ENCODE data around the gene CFAP251. TPM values are rescaled to one million over a fixed set of nuclear protein-coding genes. Genes with fewer than 3 reads are reported as not detected.
"Not testable (repeated sequence)": the region's sequence is repeated elsewhere in the genome, so short reads cannot be mapped to it uniquely, and the experiment has no call there.

Gene CFAP251
- 1 to 10 TPM; 2.3 to 4.4 (median 2.6) TPM for total RNA-seq

GRCh38 chr12:121917950-121918678 is at the start of gene CFAP251:
CFAP251 (plus strand) TSS chr12:121918592; CDS start chr12:121921306, 2,714 bp downstream.
- Histone ChIP-seq H3K4me1 (peaks cover 11% of the 10 kb centered on the region), H3K9me3 (no peaks in the 10 kb centered on the region), H3K27ac (no peak within 1 kb of the TSS), H3K36me3 (peaks cover 39% of the 10 kb centered on the region), H3K27me3 (no peaks in the 10 kb centered on the region), H3K4me3 (peak within 1 kb of the TSS; percentile 43)
- peak in 1 of 3 donors; percentile 86 for TF ChIP-seq POLR2AphosphoS5 (IDR thresholded peaks at IDR 0.05)
- TF ChIP-seq EP300 (IDR thresholded peaks at IDR 0.05) = no peak
- TF ChIP-seq CTCF (IDR thresholded peaks at IDR 0.05) = peak; percentile 72 to 92
- TF ChIP-seq POLR2A (IDR thresholded peaks at IDR 0.05) = no peak
- 16% methylated on average over 27 of the region's 41 CpGs for WGBS
- DNase-seq (ENCODE audit: low spot score in 2 of 2) = peak; percentile 98

GRCh38 chr12:121869229-121869628 is 49.2 kb upstream of the CFAP251 start:
- not testable (repeated sequence) for H3K27ac ChIP-seq; H3K27me3 ChIP-seq; H3K36me3 ChIP-seq; H3K4me1 ChIP-seq; H3K4me3 ChIP-seq; DNase-seq (ENCODE audit: low spot score in 2 of 2); H3K9me3 ChIP-seq
- 93% methylated on average over 8 of the region's 8 CpGs for WGBS

GRCh38 chr12:121871467-121871866 is 46.9 kb upstream of the CFAP251 start:
- WGBS = 100% methylated on average over 1 of the region's 3 CpGs

GRCh38 chr12:121872546-121873215 is 45.7 kb upstream of the CFAP251 start:
- Histone ChIP-seq H3K9me3 (no peaks in the 10 kb centered on the region), H3K4me3 (no peak overlapping the region), H3K27me3 (no peaks in the 10 kb centered on the region), H3K27ac (no peak overlapping the region), H3K4me1 (no peaks in the 10 kb centered on the region), H3K36me3 (no peaks in the 10 kb centered on the region)
- DNase-seq (ENCODE audit: low spot score in 2 of 2) = no peak
- WGBS = 42% methylated on average over 5 of the region's 5 CpGs
- TF ChIP-seq POLR2AphosphoS5 (IDR thresholded peaks at IDR 0.05) (no peak), POLR2A (IDR thresholded peaks at IDR 0.05) (no peak), EP300 (IDR thresholded peaks at IDR 0.05) (no peak), CTCF (IDR thresholded peaks at IDR 0.05) (no peak)

More at GRCh38 chr12:121871467-121871866, 46.9 kb upstream of the CFAP251 start:
- Histone ChIP-seq H3K36me3 (no peaks in the 10 kb centered on the region), H3K27me3 (no peaks in the 10 kb centered on the region), H3K4me3 (no peak overlapping the region), H3K9me3 (no peaks in the 10 kb centered on the region), H3K4me1 (no peaks in the 10 kb centered on the region), H3K27ac (no peak overlapping the region)
- DNase-seq (ENCODE audit: low spot score in 2 of 2) = no peak
- TF ChIP-seq POLR2AphosphoS5 (IDR thresholded peaks at IDR 0.05) (no peak), CTCF (IDR thresholded peaks at IDR 0.05) (no peak), POLR2A (IDR thresholded peaks at IDR 0.05) (no peak), EP300 (IDR thresholded peaks at IDR 0.05) (no peak)

- DNase-seq (ENCODE audit: low spot score in 2 of 2) = no peak
- Histone ChIP-seq H3K9me3 (no peaks in the 10 kb centered on the region), H3K4me3 (no peak overlapping the region), H3K36me3 (no peaks in the 10 kb centered on the region), H3K27ac (no peak overlapping the region), H3K27me3 (no peaks in the 10 kb centered on the region), H3K4me1 (no peaks in the 10 kb centered on the region)
- WGBS = 95% methylated on average over 5 of the region's 6 CpGs
- TF ChIP-seq POLR2AphosphoS5 (IDR thresholded peaks at IDR 0.05) = no peak
- TF ChIP-seq POLR2A (IDR thresholded peaks at IDR 0.05) = no peak
- TF ChIP-seq EP300 (IDR thresholded peaks at IDR 0.05) = no peak
- TF ChIP-seq CTCF (IDR thresholded peaks at IDR 0.05) = no peak
Measured at GRCh38 chr12:121873216-121873569, 45.2 kb upstream of the CFAP251 start.

All from suprapubic skin (tissue), 4 donors.